ENCODE measurements around the gene SOBP. TPM values are rescaled to one million over a fixed set of nuclear protein-coding genes. Genes with fewer than 3 reads are reported as not detected.
"Not testable (repeated sequence)": the region's sequence is repeated elsewhere in the genome, so short reads cannot be mapped to it uniquely, and the experiment has no call there.

SOBP gene
- total RNA-seq, 2 donors from 2014 or later, result 0.97 TPM; not detected in 1

GRCh38 chr6:107536180-107536961 is 46.5 kb downstream of the SOBP start:
- Mint-ChIP-seq H3K27ac (no peak overlapping the region), H3K36me3 (no peaks in the 10 kb centered on the region), H3K9me3 (no peaks in the 10 kb centered on the region)
- no peak for ATAC-seq
- DNase-seq (ENCODE audit: low spot score in 2 of 2), result no peak

- Mint-ChIP-seq H3K27ac (no peak overlapping the region), H3K36me3 (no peaks in the 10 kb centered on the region), H3K9me3 (no peaks in the 10 kb centered on the region)
- ATAC-seq (no peak), DNase-seq (ENCODE audit: low spot score in 2 of 2) (no peak)
Observed at GRCh38 chr6:107537559-107537958, 47.6 kb downstream of the SOBP start.

- H3K9me3 Mint-ChIP-seq, result no peaks in the 10 kb centered on the region
- no peaks in the 10 kb centered on the region for H3K36me3 Mint-ChIP-seq
- no peak overlapping the region for H3K27ac Mint-ChIP-seq
- DNase-seq (ENCODE audit: low spot score in 2 of 2) (no peak), ATAC-seq (no peak)
Observed at GRCh38 chr6:107538856-107539387, 49.0 kb downstream of the SOBP start.

GRCh38 chr6:107539409-107539808 is 49.5 kb downstream of the SOBP start:
- DNase-seq (ENCODE audit: low spot score in 2 of 2) (no peak), ATAC-seq (no peak)
- H3K36me3 Mint-ChIP-seq, result no peaks in the 10 kb centered on the region
- H3K9me3 Mint-ChIP-seq, result no peaks in the 10 kb centered on the region
- no peak overlapping the region for H3K27ac Mint-ChIP-seq

GRCh38 chr6:107539849-107540464 is 50.0 kb downstream of the SOBP start:
- Mint-ChIP-seq H3K9me3 (no peaks in the 10 kb centered on the region), H3K27ac (no peak overlapping the region), H3K36me3 (no peaks in the 10 kb centered on the region)
- DNase-seq (ENCODE audit: low spot score in 2 of 2) (no peak), ATAC-seq (no peak)

- Mint-ChIP-seq H3K36me3 (no peaks in the 10 kb centered on the region), H3K9me3 (no peaks in the 10 kb centered on the region)
Observed at GRCh38 chr6:107540465-107540857, 50.5 kb downstream of the SOBP start.

GRCh38 chr6:107542192-107542668 is 52.3 kb downstream of the SOBP start:
- Mint-ChIP-seq H3K27ac (no peak overlapping the region), H3K36me3 (no peaks in the 10 kb centered on the region), H3K9me3 (no peaks in the 10 kb centered on the region)
- ATAC-seq, result no peak
- DNase-seq (ENCODE audit: low spot score in 2 of 2), result no peak

More at GRCh38 chr6:107540465-107540857, 50.5 kb downstream of the SOBP start:
- H3K27ac Mint-ChIP-seq, result no peak overlapping the region
- no peak for DNase-seq (ENCODE audit: low spot score in 2 of 2)
- ATAC-seq, result no peak

- no peaks in the 10 kb centered on the region for H3K9me3 Mint-ChIP-seq
- DNase-seq (ENCODE audit: low spot score in 2 of 2), result no peak
- no peaks in the 10 kb centered on the region for H3K36me3 Mint-ChIP-seq
- no peak overlapping the region for H3K27ac Mint-ChIP-seq
- no peak for ATAC-seq
Observed at GRCh38 chr6:107543088-107543487, 53.2 kb downstream of the SOBP start.

- no peaks in the 10 kb centered on the region for H3K36me3 Mint-ChIP-seq
- ATAC-seq, result no peak
Observed at GRCh38 chr6:107543567-107543966, 53.6 kb downstream of the SOBP start.

GRCh38 chr6:107545763-107546162 is 55.8 kb downstream of the SOBP start:
- no peak overlapping the region for H3K27ac Mint-ChIP-seq
- H3K9me3 Mint-ChIP-seq, result no peaks in the 10 kb centered on the region
- H3K36me3 Mint-ChIP-seq, result no peaks in the 10 kb centered on the region
- DNase-seq (ENCODE audit: low spot score in 2 of 2) (no peak), ATAC-seq (no peak)

More at GRCh38 chr6:107543567-107543966, 53.6 kb downstream of the SOBP start:
- H3K27ac Mint-ChIP-seq, result no peak overlapping the region
- no peak for DNase-seq (ENCODE audit: low spot score in 2 of 2)
- no peaks in the 10 kb centered on the region for H3K9me3 Mint-ChIP-seq

- ATAC-seq (no peak), DNase-seq (ENCODE audit: low spot score in 2 of 2) (no peak)
- no peaks in the 10 kb centered on the region for H3K9me3 Mint-ChIP-seq
- no peak overlapping the region for H3K27ac Mint-ChIP-seq
- H3K36me3 Mint-ChIP-seq, result no peaks in the 10 kb centered on the region
Observed at GRCh38 chr6:107546691-107547450, 57.0 kb downstream of the SOBP start.

GRCh38 chr6:107547451-107547840 is 57.5 kb downstream of the SOBP start:
- no peaks in the 10 kb centered on the region for H3K9me3 Mint-ChIP-seq

GRCh38 chr6:107550241-107550840 is 60.4 kb downstream of the SOBP start:
- no peak for ATAC-seq
- Mint-ChIP-seq H3K9me3 (no peaks in the 10 kb centered on the region), H3K27ac (no peak overlapping the region), H3K36me3 (no peaks in the 10 kb centered on the region)
- no peak for DNase-seq (ENCODE audit: low spot score in 2 of 2)

More at GRCh38 chr6:107547451-107547840, 57.5 kb downstream of the SOBP start:
- Mint-ChIP-seq H3K36me3 (no peaks in the 10 kb centered on the region), H3K27ac (no peak overlapping the region)
- DNase-seq (ENCODE audit: low spot score in 2 of 2) (no peak), ATAC-seq (no peak)

GRCh38 chr6:107550906-107551305 is 61.0 kb downstream of the SOBP start:
- H3K9me3 Mint-ChIP-seq, result no peaks in the 10 kb centered on the region
- DNase-seq (ENCODE audit: low spot score in 2 of 2) (no peak), ATAC-seq (no peak)
- no peaks in the 10 kb centered on the region for H3K36me3 Mint-ChIP-seq
- H3K27ac Mint-ChIP-seq, result no peak overlapping the region

- H3K27ac Mint-ChIP-seq; H3K36me3 Mint-ChIP-seq; ATAC-seq; H3K9me3 Mint-ChIP-seq; DNase-seq (ENCODE audit: low spot score in 2 of 2): not testable (repeated sequence)
Observed at GRCh38 chr6:107553121-107553520, 63.2 kb downstream of the SOBP start.

- Mint-ChIP-seq H3K36me3 (no peaks in the 10 kb centered on the region), H3K27ac (no peak overlapping the region), H3K9me3 (no peaks in the 10 kb centered on the region)
- DNase-seq (ENCODE audit: low spot score in 2 of 2) (no peak), ATAC-seq (no peak)
Observed at GRCh38 chr6:107554326-107554725, 64.4 kb downstream of the SOBP start.

- DNase-seq (ENCODE audit: low spot score in 2 of 2) (no peak), ATAC-seq (no peak)
- H3K9me3 Mint-ChIP-seq, result no peaks in the 10 kb centered on the region
- H3K27ac Mint-ChIP-seq, result no peak overlapping the region
- no peaks in the 10 kb centered on the region for H3K36me3 Mint-ChIP-seq
Observed at GRCh38 chr6:107554918-107555317, 65.0 kb downstream of the SOBP start.
